Measurements from ENCODE around the gene MGAT4A.
"Not testable (repeated sequence)": the region's sequence is repeated elsewhere in the genome, so short reads cannot be mapped to it uniquely, and the experiment has no call there.

The MGAT4A gene

DNA sequence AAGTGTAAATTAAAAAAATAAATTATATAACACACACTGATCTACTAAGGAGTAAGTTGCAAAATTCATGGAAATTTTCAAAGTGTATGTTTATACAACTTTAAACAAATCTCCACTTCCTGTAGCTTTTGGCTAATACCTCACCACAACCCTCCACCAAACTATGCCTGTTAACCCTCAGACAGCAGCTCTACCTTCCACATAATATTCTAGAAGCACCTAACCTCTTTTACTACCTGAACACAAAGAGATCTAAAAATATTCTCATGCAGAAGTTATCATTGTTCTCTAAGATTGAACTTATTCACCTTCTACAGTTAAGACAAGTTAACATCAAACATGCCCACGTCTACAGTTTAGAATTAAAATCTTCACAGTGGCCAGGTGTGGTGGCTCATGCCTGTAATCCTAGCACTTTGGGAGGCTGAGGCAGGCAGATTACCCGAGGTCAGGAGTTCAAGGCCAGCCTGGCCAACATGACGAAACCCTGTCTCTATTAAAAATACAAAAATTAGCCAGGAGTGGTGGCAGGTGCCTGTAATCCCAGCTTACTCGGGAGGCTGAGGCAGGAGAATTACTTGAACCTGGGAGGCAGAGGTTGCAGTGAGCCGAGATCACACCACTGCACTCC is 2.7 kb downstream of the MGAT4A start:
- DNase-seq, result not testable (repeated sequence)

DNA sequence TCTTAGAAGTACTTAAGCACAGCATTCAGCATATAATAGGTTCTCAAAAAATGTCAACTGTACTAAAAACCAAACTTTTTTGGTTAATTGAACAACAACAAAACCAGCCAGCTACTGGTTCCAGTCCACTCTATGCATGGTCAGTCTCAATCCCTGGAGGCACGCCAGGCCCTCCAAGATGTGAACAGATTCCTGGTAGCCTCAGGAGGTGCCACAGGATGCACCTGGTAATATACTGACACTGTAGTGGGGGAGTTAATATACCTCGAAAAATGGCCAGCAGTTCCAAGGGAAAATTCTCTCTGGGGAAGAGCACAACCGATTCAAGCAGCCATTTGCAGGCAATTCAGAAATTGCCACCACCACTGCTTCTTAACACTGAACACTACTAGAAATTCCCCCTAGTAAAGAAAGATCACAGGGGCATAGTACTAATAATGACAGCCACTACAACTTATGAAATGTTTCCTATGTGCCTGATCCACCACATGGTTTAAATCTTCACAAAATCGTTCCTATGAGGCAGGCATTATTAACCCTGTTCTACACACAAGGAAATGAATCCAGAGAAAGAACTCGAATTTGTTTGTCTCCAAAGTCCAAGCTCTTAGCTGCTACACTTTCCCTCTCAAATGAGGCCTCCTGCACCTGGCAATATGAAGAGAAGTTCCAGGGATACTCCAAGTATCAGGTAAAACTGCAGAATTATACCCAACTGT is 3.4 kb downstream of the MGAT4A start:
- no peak for DNase-seq

DNA sequence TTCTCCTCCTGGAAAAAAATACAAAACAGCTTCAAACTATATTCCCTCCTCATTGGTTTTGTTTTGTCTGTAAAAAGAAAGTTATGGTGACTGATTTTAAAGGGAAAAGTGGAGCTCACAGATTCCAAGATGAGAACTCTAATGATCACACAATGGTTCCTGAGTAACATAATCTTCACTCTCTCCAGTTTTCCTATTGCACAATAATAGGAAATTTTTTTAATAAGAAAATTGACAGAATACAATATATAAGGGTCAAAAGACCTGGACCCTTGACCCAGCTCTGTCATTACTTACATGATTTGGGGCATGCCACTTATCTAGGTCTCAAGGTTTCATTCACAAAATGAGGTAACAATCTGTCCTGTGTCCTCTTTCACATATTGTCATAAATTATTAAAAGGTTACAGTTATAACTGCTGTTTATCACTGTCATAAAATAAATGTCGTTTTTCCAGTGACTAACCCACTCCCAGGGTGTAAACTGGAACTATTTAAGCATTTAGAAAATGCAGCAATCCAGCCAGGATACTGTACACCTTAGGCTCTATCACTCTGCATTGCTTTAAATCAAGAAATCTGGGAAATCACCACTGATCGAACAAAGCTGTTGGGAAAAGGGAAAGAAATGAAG is 4.1 kb downstream of the MGAT4A start:
- no peak for DNase-seq

DNA sequence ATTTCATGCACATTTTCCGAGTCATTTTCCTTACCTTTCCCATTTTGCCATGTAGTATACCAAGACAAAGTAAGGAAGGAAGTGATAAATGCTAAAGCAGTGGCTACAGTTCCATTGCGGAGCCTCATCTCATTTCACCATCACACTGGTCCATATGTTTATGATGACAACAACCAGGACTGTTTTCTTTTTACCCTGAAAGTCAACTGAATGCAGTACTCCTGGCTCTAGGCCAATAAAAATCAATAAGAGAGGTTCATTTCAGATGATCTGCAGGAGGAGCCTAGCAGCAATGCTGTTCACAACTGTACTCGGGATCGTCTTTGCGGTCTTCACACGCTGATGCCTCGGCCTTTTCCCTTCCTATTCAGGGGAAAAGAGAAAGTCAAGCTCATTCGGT is 4.7 kb downstream of the MGAT4A start:
- no peak for DNase-seq

DNA sequence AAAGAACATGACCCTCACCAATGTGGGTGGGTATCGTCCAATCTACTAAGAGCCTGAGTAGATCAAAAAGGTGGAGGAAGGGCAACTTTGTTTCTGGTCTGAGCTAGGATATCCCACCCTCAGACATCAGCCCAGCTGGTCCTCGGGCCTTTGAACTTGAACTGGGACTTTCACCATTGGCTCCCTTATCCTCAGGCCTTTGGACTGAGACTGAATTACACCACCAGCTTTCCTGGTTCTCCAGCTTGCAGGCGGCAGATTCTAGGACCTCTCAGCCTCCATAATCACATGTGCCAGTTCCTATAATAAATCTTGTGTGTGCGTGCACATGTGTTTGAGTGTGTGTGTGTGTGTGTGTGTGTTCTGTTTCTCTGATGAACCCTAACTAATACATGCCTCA is 10.6 kb downstream of the MGAT4A start:
- no peak for DNase-seq

DNA sequence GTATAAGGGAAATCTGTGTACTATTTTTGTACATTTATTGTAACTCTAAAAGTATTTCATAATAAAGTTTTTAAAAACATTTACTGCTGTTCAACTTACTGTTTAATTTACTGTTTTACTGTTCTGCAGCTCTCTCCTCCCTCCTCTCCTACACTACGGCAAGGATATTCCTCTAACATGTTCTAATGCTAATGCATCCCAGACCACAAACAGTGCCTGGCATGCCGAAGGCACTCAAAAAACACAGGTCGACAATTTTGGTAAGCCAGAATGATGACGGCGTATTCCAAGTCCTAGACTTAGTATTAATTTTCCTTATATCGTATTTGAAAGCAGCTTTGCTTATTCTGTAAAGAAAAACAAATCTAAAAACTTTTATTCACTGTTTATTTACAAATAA is 13.3 kb downstream of the MGAT4A start:
- no peak for DNase-seq

DNA sequence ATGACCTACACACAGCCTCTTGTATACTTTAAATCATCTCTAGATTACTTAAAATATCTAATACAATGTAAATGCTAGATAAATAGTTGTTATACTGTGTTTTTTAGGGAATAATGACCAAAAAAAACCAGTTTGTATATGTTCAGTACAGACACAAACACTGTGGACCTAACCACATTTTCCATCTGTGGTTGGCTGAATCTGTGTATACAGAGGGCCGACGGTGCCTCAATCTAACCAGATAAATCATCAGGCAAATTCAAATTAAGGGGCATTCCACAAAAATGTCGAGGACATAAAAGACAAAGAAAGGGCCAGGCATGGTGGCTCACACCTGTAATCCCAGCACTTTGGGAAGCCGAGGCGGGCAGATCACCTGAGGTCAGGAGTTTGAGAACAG is 14.1 kb downstream of the MGAT4A start:
- DNase-seq, result no peak

DNA sequence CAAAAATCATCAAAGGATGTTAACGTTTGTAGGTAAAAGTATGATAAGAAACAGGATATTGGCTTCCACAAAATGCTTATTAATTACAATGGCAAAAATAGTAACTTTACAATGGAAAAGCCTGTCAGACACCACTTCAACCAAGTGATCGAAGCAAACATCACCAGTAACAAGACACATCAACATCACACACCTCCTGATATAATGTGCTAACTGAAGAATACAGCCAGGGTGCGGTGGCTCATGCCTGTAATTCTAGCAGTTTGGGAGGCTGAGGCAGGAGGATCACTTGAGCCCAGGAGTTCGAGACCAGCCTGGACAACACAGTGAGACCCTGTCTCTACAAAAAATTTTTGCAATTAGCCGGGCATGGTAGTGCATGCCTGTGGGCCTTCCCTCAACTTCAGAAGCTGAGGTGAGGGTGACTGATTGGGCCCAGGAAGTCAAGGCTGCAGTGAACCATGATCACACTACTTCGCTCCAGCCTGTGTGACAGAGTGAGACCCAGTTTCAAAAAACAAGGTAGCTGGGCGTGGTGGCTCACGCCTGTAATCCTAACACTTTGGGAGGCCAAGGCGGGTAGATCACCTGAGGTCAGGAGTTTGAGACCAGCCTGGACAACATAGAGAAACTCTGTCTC is 15.0 kb downstream of the MGAT4A start:
- DNase-seq, result no peak

DNA sequence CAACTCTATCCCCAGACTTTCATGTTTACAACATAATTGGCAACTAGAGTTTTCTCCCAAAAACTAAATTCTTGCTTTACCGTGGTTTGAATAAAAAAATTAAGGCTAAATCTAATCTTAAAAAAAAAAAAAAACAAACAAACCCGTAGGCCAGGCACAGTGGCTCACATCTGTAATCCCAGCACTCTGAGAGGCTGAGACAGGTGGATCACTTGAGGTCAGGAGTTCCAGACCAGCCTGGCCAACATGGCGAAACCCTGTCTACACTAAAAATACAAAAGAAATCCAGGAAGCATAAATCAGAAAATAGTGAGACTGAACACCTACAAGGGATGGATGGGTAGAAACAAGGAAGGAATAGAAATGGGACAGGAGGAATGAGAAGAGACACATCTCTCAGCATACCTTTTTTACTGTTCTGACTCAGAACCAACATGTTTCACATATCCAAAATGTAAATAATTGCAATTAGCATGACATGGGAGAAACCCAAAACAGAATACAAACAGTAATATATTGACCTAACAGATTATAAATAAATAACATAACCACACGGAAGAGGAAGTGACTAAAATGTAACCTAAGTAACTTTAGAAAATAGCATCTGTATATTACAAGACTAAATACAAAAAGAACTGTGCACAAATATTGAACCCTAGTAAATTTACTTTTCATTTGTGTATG is 17.5 kb downstream of the MGAT4A start:
- DNase-seq, result no peak

DNA sequence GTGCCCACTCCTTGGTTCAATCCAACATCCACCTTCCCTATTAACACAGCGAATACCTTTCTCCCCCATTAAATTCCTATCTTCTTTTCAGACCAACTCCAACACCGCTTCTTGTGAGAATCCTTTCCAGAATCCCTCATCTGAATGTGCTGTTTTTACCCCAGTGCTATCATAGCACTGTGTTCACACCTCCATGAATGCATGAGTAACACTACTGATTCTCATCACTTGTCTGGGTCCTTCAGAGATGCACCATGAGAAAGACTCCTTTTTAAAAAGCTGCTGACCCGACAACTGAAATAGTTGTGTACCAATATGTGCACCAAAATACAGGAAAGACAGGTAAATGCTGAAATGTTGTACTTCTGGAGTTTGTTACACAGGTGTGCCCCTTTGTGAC is 18.8 kb downstream of the MGAT4A start:
- no peak for DNase-seq

DNA sequence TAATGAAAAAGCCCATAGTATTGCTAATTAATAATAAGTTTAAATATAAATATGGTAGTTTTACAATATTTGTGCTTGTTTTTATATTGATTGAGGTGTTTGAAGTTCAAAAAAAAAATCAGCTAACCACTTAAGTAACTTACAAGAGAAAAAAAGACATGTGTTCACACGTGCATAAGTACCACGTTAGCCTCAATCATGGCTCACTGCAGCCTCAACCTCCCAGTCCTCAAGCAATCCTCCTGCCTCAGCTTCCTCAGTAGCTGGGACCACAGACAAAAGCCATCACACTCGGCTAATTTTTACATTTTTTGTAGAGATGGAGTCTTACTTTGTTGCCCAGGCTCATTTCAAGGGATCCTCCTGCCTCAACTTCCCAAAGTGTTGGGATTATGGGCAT is 19.4 kb downstream of the MGAT4A start:
- no peak for DNase-seq

DNA sequence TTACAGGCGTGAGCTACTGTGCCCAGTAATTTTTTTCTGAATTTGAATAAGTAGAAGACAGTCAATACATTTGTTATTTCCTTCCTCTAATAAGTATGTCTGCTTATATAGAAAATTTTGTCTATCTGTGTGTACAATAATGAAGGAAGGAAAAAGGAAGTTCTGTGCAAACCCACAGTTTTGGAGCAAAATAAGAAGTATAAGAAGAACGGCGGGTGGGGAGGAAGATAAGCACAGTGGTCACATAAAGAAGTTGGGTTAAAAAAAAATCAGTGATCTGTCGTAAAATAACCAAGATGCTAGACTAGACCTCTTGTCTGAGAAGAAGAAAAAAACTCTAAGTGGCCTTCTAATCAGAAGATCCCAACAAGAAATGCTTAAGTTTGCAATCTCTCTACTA is 20.2 kb downstream of the MGAT4A start:
- no peak for DNase-seq

DNA sequence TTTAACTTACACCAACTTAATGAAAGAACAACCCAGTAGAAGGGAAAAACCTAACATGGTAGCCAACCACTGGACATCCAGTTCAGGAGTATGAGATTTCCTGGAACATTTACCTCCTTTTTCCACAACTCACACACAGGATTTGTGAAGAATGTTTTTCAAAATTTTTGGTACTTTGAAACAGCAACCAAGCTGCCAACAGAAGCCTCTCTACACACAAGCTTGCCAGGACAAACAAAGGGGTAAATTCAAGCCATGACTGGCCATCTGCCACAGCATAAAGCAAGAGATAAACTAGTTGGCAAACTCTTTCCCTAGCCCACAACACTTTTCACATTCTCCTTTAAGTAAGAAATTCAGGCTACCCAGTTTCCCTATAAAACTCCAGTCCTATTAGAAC is 21.4 kb downstream of the MGAT4A start:
- DNase-seq, result no peak

DNA sequence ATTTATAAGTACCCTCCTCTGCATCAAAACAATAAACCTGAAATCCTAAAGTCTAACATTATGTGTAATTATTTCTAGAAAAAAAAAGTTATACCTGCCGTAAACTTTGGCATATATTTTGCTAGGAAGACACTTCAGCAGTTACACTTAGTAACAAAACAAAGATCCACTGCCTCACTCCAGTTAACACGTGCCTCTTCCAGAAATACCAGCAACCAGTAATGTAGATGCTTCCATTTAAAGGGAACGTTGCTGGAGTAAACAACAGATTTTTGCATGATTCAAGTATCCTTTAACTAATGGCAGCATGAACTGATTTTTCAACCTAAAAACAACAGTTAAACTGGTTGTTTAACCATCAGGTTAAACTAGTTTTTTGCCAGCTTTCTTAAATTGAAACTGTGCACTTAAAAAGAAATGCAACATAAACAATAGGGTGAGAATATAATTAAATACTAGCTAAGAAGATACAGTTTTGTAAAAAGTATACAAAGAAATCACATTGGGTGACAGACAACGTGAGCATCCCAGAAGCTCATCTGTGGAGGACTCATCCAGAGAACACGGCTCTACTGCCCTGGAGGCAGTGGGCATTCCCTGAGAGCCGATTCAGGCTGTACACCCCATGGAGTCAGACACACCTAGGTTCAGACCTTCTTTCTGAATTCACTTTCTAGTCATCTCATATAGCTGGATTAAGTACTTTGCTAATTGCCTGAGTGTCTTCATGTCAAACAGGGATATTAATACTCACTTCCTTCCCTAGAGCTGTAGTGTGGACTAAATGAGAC is 22.3 kb downstream of the MGAT4A start:
- no peak for DNase-seq

DNA sequence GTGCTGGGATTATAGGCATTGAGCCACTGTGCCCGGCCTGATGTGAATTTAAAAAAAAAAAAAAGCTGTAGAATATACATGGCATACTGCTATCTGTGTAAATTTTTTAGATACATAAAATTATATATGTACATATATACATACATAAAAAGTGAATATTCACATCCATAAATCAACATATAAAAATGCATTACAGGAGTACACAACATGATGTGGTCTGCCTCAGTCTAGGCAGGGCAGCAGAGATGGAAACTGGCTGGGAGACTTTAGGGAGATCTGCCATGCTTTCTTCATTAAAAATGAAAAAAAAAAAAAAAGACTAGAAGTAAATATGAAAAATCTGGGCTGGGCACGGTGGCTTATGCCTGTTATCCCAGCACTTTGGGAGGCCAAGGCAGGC is 24.3 kb downstream of the MGAT4A start:
- DNase-seq, result no peak

DNA sequence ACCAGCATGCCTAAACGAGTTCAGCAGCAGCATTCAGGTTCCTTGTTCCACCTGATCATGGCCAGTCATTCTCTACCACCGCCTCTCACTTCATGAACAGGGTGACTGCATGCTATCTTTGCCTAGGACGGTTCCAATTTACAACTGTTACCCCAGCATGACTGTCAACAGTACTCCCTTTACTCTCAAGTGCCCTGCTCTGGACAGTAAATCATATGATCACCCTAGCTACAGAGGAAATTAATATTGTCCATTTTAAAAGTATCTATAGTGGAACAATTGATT is 25.7 kb downstream of the MGAT4A start:
- no peak for DNase-seq

DNA sequence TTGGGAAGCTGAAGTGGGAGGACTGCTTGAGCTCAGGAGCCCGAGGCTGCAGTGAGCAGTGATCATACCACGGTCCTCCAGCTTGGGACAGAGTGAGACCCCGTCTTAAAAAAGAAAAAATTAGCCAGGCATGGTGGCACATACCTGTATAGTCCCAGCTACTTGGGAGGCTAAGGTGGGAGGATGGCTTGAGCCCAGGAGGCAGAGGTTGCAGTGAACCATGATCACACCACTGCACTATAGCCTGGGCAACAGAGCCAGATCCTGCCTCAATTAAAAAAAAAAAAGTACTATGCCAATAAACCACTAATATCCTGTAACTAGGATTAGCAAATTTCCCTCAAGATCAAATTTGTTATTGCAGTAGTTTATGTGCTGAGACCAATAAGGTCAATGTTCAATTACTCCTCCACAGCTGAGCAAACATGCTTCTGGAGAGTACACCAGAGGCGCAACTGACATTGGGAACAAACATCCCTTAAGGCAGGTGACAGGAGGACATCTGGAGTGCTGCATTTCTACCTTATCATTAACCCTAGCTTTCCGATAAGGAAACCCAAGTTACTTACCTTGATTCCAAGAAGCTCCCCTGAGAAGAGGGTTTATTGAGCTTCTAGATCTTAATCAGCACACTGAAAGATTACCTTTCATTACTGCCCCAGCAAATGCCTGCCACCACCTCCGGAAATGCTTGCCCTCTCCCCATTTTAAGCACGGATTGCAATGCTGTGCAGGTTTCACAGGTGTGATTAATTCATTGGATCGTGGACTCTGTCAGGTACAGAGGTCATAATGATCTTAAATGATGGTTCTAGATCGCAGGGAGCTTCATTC is 26.2 kb downstream of the MGAT4A start:
- no peak for DNase-seq

DNA sequence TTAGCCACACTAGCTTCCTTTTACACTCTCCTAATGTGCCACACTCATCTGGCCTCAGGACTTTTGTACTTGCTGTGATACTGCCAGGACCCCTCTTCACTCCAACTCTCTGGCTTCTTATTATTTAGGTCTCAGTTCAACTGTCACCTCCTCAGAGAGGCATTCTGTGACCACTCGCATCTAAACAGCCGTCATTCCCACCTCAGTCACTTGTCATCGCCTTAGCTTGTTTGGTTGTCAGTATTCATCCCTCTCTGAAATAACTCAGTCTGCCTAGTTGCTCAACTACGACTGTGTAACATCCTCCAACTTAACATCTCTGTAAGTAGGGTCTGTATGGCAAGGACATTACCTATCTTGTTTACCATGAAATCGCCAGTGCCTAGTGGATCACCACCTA is 27.2 kb downstream of the MGAT4A start:
- DNase-seq, result no peak

DNA sequence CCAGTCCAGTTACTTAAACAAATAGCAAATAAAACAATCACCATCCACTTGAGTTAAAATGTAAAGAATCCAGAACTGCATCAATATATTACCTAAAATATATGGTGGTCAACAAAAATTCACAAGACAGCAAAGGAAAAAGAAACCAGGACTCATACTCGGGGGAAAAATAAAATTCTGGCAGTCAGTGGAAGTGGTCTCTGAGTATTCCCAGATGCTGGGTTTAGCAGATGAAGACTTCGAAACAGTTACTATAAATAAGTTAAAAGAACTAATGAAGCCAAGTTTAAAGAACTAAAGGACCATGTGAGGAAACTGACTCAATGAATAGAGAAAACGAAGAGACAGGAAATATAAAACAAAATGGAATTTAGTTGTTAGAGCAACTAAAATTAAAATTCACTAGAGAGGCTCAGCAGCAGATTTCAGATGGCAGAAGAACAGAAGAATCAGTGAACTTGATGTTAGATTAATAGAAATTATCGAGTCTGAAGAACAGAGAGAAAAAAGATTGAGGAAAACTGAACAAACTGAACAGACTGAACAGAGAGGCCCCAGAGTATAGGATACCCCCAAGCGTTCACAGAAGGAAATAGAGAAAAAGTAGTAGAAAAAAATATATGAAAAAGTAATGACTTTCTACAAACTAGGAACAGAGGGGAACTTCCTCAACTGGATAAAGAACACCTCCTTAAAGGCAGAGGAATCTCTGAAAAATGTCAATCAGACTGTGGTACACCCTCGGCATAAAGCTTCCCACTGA is 27.9 kb downstream of the MGAT4A start:
- no peak for DNase-seq

DNA sequence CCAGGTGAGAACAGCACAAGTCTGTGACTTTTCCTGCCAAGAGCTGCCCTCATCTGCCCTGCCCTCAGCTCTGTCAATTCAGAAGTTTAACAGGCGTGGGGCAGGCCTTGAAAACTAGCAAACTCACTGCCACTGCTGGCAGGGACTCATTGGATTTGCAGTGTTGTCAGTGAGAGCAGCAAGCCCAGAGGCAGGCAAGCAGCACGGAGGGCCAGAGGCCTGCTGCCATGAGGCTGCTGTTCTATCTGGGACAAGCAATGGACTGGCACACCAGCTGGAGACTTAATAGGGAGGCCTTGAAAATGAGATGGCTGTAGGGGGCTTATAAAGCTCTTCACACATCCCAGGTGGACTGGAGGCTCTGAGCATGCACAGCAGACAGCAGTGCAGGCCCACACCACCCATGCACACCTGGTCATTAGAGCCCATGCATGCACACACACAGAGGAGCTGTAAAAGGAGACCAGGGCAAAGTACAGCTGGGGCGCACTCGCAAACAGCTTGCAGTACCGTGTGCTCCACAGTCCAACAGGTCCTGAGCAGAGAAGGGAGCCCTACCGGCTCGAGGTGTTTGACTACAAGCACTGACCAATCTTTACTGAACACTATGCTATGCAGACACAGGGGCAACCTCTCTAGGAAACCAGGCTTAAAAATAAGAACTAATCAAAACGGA is 28.7 kb downstream of the MGAT4A start:
- no peak for DNase-seq

DNA sequence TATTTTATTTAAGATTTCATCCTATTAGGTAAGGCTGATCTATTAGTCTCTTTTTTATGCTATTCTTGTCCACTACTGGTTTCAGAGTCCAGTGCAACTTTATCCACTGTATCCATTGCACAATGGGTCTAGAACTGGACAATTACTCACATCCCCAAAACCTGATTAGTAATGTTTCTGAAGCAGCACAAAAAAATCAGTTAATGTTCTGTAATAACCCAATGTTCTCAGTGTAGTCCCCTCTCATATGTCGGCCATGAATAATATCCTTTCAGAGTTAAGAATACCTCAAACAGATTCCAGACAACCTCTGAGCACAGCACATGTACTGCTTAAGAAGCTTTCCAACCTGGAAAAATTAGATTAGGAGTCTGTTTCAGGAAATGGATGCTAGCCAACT is 29.7 kb downstream of the MGAT4A start:
- no peak for DNase-seq
